ENCODE results near the gene ETS1. TPM values are rescaled to one million over a fixed set of nuclear protein-coding genes. Genes with fewer than 3 reads are reported as not detected.

Gene ETS1
- total RNA-seq, 2 experiments from 2014 or later = 203 to 466 TPM

- H3K4me2 ChIP-seq (ENCODE audit: low read length) = peak overlapping the region; percentile 95
- ChIA-PET CTCF (ENCODE audit: unreplicated experiment) (interaction anchor here (1.1 kb wide), 1 partner anchor 17 kb away, joined by 5 read pairs; no protein-coding TSS in a partner anchor), POLR2A (interaction anchor here (0.5 to 7.5 kb wide), 6 partner anchors 13 to 113 kb away, joined by 3 to 184 read pairs (median 5); no protein-coding TSS in a partner anchor)
- no peak overlapping the region for H2AFZ ChIP-seq (ENCODE audit: low read length)
- H4K20me1 ChIP-seq (ENCODE audit: insufficient read depth, low read length) = peaks cover 87% of the 10 kb centered on the region
- no peaks in the 10 kb centered on the region for H3K9me3 ChIP-seq (ENCODE audit: low read length)
- H3K9me2 ChIP-seq (ENCODE audit: insufficient read depth, low read length) = no peaks in the 10 kb centered on the region
- no TSS peak for BruUV-seq (replicated peaks)
- intact Hi-C loops (cut with micrococcal nuclease; ENCODE audit: unreplicated experiment) = no loop called here
- H3K79me2 ChIP-seq (ENCODE audit: insufficient read depth, low read depth, low read length) = peaks cover 100% of the 10 kb centered on the region
- TF ChIP-seq EZH2phosphoT487 (IDR thresholded peaks at IDR 0.05; ENCODE audit: borderline replicate concordance, low read depth, low read length) = no peak
- no peak for TF ChIP-seq CTCF (conservative IDR thresholded peaks at IDR 0.05; ENCODE audit: low read length)
- H3K27ac ChIP-seq (ENCODE audit: low read depth, low read length, poor library complexity, severe bottlenecking) = peak overlapping the region; percentile 79
- peaks cover 76% of the 10 kb centered on the region for H3K4me1 ChIP-seq (ENCODE audit: insufficient read depth, low read length, poor library complexity, severe bottlenecking)
- peaks cover 100% of the 10 kb centered on the region for H3K36me3 ChIP-seq (ENCODE audit: insufficient read depth, low read length)
- peak overlapping the region; percentile 98 for H3K4me3 ChIP-seq (ENCODE audit: low read depth, low read length, poor library complexity, severe bottlenecking)
- DNase-seq (ENCODE audit: low spot score) = no peak
These were observed 72.3 kb downstream of the ETS1 start for GRCh38 chr11:128515086-128515485.

DNA sequence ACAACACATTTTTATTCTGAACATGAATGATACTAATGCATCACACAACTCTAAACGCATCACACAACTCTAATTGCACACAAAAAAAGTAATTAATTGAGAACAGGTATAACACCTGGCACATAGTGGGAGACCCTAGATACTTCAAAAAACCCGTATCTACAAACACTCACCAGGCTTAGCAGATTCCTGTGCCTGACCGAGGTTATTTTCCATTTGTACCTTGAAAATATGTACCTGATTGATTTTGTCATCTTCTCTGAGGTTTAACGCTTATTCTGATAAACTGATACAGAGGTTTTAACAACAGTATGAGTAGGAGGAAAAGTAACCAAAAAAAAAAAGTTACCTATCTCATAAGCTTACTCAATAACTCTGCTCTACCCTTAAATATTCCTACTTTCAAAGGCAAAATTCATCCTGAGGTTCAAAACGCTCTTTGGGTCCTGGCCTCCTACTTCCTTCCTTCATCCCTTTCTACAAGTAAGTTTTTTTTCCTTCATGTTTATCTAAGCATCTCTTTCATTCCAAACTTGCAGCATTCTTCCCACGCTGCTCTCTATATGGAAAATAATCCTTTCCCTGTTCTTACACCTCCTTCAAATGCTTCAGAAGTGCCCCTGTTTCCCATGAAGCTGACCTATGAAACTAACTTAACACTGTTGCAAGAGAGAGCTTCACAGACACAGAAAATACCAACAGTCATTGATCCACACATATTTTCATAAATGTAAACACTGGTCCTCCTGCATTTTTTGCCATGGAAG, 73.3 kb downstream of the ETS1 start:
- Histone ChIP-seq H3K4me1 (ENCODE audit: insufficient read depth, low read length, poor library complexity, severe bottlenecking) (peaks cover 86% of the 10 kb centered on the region), H3K9me3 (ENCODE audit: low read length) (no peaks in the 10 kb centered on the region), H3K79me2 (ENCODE audit: insufficient read depth, low read depth, low read length) (peaks cover 100% of the 10 kb centered on the region), H4K20me1 (ENCODE audit: insufficient read depth, low read length) (peaks cover 91% of the 10 kb centered on the region), H2AFZ (ENCODE audit: low read length) (no peak overlapping the region), H3K27ac (ENCODE audit: low read depth, low read length, poor library complexity, severe bottlenecking) (peak overlapping the region; percentile 79), H3K9me2 (ENCODE audit: insufficient read depth, low read length) (no peaks in the 10 kb centered on the region), H3K36me3 (ENCODE audit: insufficient read depth, low read length) (peaks cover 100% of the 10 kb centered on the region), H3K4me3 (ENCODE audit: low read depth, low read length, poor library complexity, severe bottlenecking) (peak overlapping the region; percentile 98), H3K4me2 (ENCODE audit: low read length) (peak overlapping the region; percentile 95)
- POLR2A ChIA-PET = interaction anchor here (0.6 to 1.6 kb wide), 4 partner anchors 12 to 114 kb away, joined by 3 to 8 read pairs (median 3); no protein-coding TSS in a partner anchor
- no peak for DNase-seq (ENCODE audit: low spot score)
- intact Hi-C loops (cut with micrococcal nuclease; ENCODE audit: unreplicated experiment) = no loop called here
- CTCF ChIA-PET (ENCODE audit: unreplicated experiment) = interaction anchor here (1.1 kb wide), 1 partner anchor 16 kb away, joined by 5 read pairs; no protein-coding TSS in a partner anchor
- no peak for TF ChIP-seq EZH2phosphoT487 (IDR thresholded peaks at IDR 0.05; ENCODE audit: borderline replicate concordance, low read depth, low read length)
- BruUV-seq (replicated peaks) = no TSS peak

DNA sequence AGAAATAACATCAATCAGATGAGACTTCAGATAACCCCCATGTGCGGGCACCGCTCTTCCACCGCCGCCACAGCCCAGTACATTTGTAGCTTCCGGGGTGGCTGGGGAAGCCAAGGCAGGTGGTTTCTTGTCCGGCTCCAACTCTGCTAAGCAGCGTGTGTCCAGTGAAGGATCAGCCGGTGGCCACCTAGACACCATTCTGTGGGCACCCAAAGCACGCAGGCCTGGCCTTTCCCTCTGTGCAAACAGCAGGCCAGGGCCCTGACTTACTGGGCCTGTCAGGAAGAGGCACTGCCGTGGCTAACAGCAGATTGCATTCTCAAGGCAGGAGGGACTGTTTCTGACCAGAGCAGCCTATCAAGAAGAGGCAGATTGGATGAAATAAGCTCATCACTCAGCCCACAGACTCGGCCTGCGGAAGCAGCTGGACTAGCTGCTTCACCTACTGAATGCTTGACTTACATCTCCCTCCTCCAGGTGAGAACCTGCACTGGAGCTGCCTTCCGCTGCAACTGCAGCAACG, 74.8 kb downstream of the ETS1 start:
- CTCF ChIA-PET (ENCODE audit: unreplicated experiment) = interaction anchor here (0.8 kb wide), 1 partner anchor 11 kb away, joined by 3 read pairs; no protein-coding TSS in a partner anchor
- Histone ChIP-seq H3K79me2 (ENCODE audit: insufficient read depth, low read depth, low read length) (peaks cover 100% of the 10 kb centered on the region), H3K4me2 (ENCODE audit: low read length) (peak overlapping the region; percentile 95; the same call in 1 of the 2 replicates), H2AFZ (ENCODE audit: low read length) (no peak overlapping the region), H4K20me1 (ENCODE audit: insufficient read depth, low read length) (peaks cover 86% of the 10 kb centered on the region), H3K9me3 (ENCODE audit: low read length) (no peaks in the 10 kb centered on the region), H3K4me1 (ENCODE audit: insufficient read depth, low read length, poor library complexity, severe bottlenecking) (peaks cover 100% of the 10 kb centered on the region), H3K9me2 (ENCODE audit: insufficient read depth, low read length) (no peaks in the 10 kb centered on the region), H3K4me3 (ENCODE audit: low read depth, low read length, poor library complexity, severe bottlenecking) (no peak overlapping the region), H3K36me3 (ENCODE audit: insufficient read depth, low read length) (peaks cover 100% of the 10 kb centered on the region), H3K27ac (ENCODE audit: low read depth, low read length, poor library complexity, severe bottlenecking) (peak overlapping the region; percentile 1)
- TF ChIP-seq EZH2phosphoT487 (IDR thresholded peaks at IDR 0.05; ENCODE audit: borderline replicate concordance, low read depth, low read length) (no peak), CTCF (conservative IDR thresholded peaks at IDR 0.05; ENCODE audit: low read length) (no peak)
- BruUV-seq (replicated peaks) = no TSS peak
- DNase-seq (ENCODE audit: low spot score) = no peak
- intact Hi-C loops (cut with micrococcal nuclease; ENCODE audit: unreplicated experiment) = no loop called here
- POLR2A ChIA-PET = interaction anchor here (1.3 to 1.6 kb wide), 5 partner anchors 10 to 50 kb away, joined by 3 to 5 read pairs (median 3); no protein-coding TSS in a partner anchor
